Activated naive CD4-positive, alpha-beta T cell treated with anti-CD3 and anti-CD28 coated beads, Interleukin-2, amount 10 ng/mL, durations not matched to agents 7 days and 5 days (primary cell): Measurements from ENCODE around the gene ZNF580.

Source experiments
- CTCF ChIA-PET: fragments of 350-600 bp; sonication (Branson Sonifier 250); formaldehyde crosslinking; loops from one replicate; lab custom pipeline; 2021; ENCODE audit warnings: antibody characterized with exemption; lab: Charles Lee
- DNase-seq: peaks from one replicate; pipeline ENCODE4 v3.0.0-alpha.2; 2020
- H3K27ac Mint-ChIP-seq: one replicate; pipeline ENCODE4 v1.8.0; 2021; ENCODE audit warnings: mild to moderate bottlenecking, moderate library complexity, mixed read lengths
- H3K27me3 Mint-ChIP-seq: one replicate; pipeline ENCODE4 v1.8.0; 2021; ENCODE audit warnings: mild to moderate bottlenecking, mixed read lengths
- H3K36me3 Mint-ChIP-seq: one replicate; pipeline ENCODE4 v1.8.0; 2021; ENCODE audit warnings: mixed read lengths
- H3K4me1 Mint-ChIP-seq: one replicate; pipeline ENCODE4 v1.8.0; 2021; ENCODE audit warnings: mixed read lengths
- H3K4me3 Mint-ChIP-seq: one replicate; pipeline ENCODE4 v1.8.0; 2021; ENCODE audit warnings: mild to moderate bottlenecking, moderate library complexity, mixed read lengths
- H3K9me3 Mint-ChIP-seq: one replicate; pipeline ENCODE4 v1.8.0; 2021; ENCODE audit warnings: mixed read lengths

The ZNF580 gene

GRCh38 chr19:55673465-55673864, 32.7 kb downstream of the ZNF580 start:
- no peak for DNase-seq
- peak overlapping the region; percentile 40 for H3K4me3 Mint-ChIP-seq
- H3K4me1 Mint-ChIP-seq = peaks cover 46% of the 10 kb centered on the region
- peaks cover 47% of the 10 kb centered on the region for H3K36me3 Mint-ChIP-seq
- peak overlapping the region; percentile 81 for H3K27ac Mint-ChIP-seq
- no peaks in the 10 kb centered on the region for H3K27me3 Mint-ChIP-seq
- no peaks in the 10 kb centered on the region for H3K9me3 Mint-ChIP-seq
- CTCF ChIA-PET = interaction anchor here (1.1 kb wide), 1 partner anchor 40 kb away, joined by 4 read pairs; no protein-coding TSS in a partner anchor

- CTCF ChIA-PET = interaction anchor here (1.1 kb wide), 1 partner anchor 41 kb away, joined by 4 read pairs; no protein-coding TSS in a partner anchor
- Mint-ChIP-seq H3K27me3 (no peaks in the 10 kb centered on the region), H3K27ac (peak overlapping the region; percentile 81), H3K4me1 (peaks cover 48% of the 10 kb centered on the region), H3K36me3 (peaks cover 50% of the 10 kb centered on the region), H3K9me3 (no peaks in the 10 kb centered on the region), H3K4me3 (peak overlapping the region; percentile 40)
- no peak for DNase-seq
These were observed 33.1 kb downstream of the ZNF580 start for GRCh38 chr19:55673889-55674288.

GRCh38 chr19:55674459-55674840, 33.6 kb downstream of the ZNF580 start:
- Mint-ChIP-seq H3K9me3 (no peaks in the 10 kb centered on the region), H3K4me1 (peaks cover 50% of the 10 kb centered on the region), H3K27ac (peak overlapping the region; percentile 83), H3K36me3 (peaks cover 50% of the 10 kb centered on the region), H3K4me3 (peak overlapping the region; percentile 44), H3K27me3 (no peaks in the 10 kb centered on the region)
- CTCF ChIA-PET = no interaction called here
- DNase-seq = no peak

GRCh38 chr19:55674841-55675660, 34.2 kb downstream of the ZNF580 start, which contains the start of gene EPN1:
Gene EPN1, plus strand, starts transcription at chr19:55675226. Its CDS starts 3,402 bp downstream, at chr19:55678628.
- peak; percentile 99 for DNase-seq
- Mint-ChIP-seq H3K4me1 (peaks cover 54% of the 10 kb centered on the region), H3K27me3 (no peaks in the 10 kb centered on the region), H3K36me3 (peaks cover 53% of the 10 kb centered on the region), H3K4me3 (peak within 1 kb of the TSS; percentile 92), H3K27ac (peak within 1 kb of the TSS; percentile 91), H3K9me3 (no peaks in the 10 kb centered on the region)
- CTCF ChIA-PET = interaction anchor here (1.5 kb wide), 1 partner anchor 20 kb away, joined by 3 read pairs; the partner anchor contains the start of gene U2AF2

- DNase-seq = no peak
- Mint-ChIP-seq H3K36me3 (peaks cover 48% of the 10 kb centered on the region), H3K27ac (peak overlapping the region; percentile 91), H3K9me3 (no peaks in the 10 kb centered on the region), H3K4me3 (peak overlapping the region; percentile 92), H3K4me1 (peaks cover 50% of the 10 kb centered on the region), H3K27me3 (no peaks in the 10 kb centered on the region)
- CTCF ChIA-PET = interaction anchor here (1.2 to 1.5 kb wide), 2 partner anchors 11 to 21 kb away, joined by 3 read pairs; partner anchors contain the start of gene U2AF2
These were observed 35.0 kb downstream of the ZNF580 start for GRCh38 chr19:55675661-55676354.

GRCh38 chr19:55676383-55676782, 35.6 kb downstream of the ZNF580 start:
- CTCF ChIA-PET = interaction anchor here (1.2 to 1.5 kb wide), 2 partner anchors 12 to 22 kb away, joined by 3 read pairs; partner anchors contain the start of gene U2AF2
- DNase-seq = no peak
- H3K27me3 Mint-ChIP-seq = no peaks in the 10 kb centered on the region
- peak overlapping the region; percentile 92 for H3K4me3 Mint-ChIP-seq
- H3K4me1 Mint-ChIP-seq = peaks cover 46% of the 10 kb centered on the region
- peaks cover 43% of the 10 kb centered on the region for H3K36me3 Mint-ChIP-seq
- no peaks in the 10 kb centered on the region for H3K9me3 Mint-ChIP-seq
- peak overlapping the region; percentile 42 for H3K27ac Mint-ChIP-seq

- peaks cover 41% of the 10 kb centered on the region for H3K36me3 Mint-ChIP-seq
- CTCF ChIA-PET = interaction anchor here (1.2 to 1.5 kb wide), 2 partner anchors 13 to 22 kb away, joined by 3 read pairs; partner anchors contain the start of gene U2AF2
- DNase-seq = no peak
- no peaks in the 10 kb centered on the region for H3K9me3 Mint-ChIP-seq
- H3K4me3 Mint-ChIP-seq = peak overlapping the region; percentile 92
- peaks cover 46% of the 10 kb centered on the region for H3K4me1 Mint-ChIP-seq
- H3K27me3 Mint-ChIP-seq = no peaks in the 10 kb centered on the region
- H3K27ac Mint-ChIP-seq = peak overlapping the region; percentile 42
These were observed 36.2 kb downstream of the ZNF580 start for GRCh38 chr19:55676889-55677505.

GRCh38 chr19:55677572-55678028, 36.8 kb downstream of the ZNF580 start:
- Mint-ChIP-seq H3K36me3 (peaks cover 38% of the 10 kb centered on the region), H3K9me3 (no peaks in the 10 kb centered on the region), H3K27me3 (no peaks in the 10 kb centered on the region), H3K4me1 (peaks cover 46% of the 10 kb centered on the region), H3K27ac (no peak overlapping the region), H3K4me3 (no peak overlapping the region)
- no peak for DNase-seq
- CTCF ChIA-PET = no interaction called here

GRCh38 chr19:55678121-55678671, 37.4 kb downstream of the ZNF580 start:
- Mint-ChIP-seq H3K9me3 (no peaks in the 10 kb centered on the region), H3K4me1 (peaks cover 46% of the 10 kb centered on the region), H3K27me3 (no peaks in the 10 kb centered on the region), H3K36me3 (peaks cover 37% of the 10 kb centered on the region), H3K27ac (no peak overlapping the region), H3K4me3 (no peak overlapping the region)
- no peak for DNase-seq
- CTCF ChIA-PET = no interaction called here

- Mint-ChIP-seq H3K4me1 (peaks cover 35% of the 10 kb centered on the region), H3K4me3 (no peak overlapping the region), H3K27me3 (no peaks in the 10 kb centered on the region), H3K27ac (no peak overlapping the region), H3K36me3 (peaks cover 31% of the 10 kb centered on the region), H3K9me3 (no peaks in the 10 kb centered on the region)
- CTCF ChIA-PET = no interaction called here
- DNase-seq = no peak
These were observed 38.8 kb downstream of the ZNF580 start for GRCh38 chr19:55679343-55680257.

GRCh38 chr19:55680339-55681130, 39.7 kb downstream of the ZNF580 start:
- no peak overlapping the region for H3K4me3 Mint-ChIP-seq
- peaks cover 33% of the 10 kb centered on the region for H3K4me1 Mint-ChIP-seq
- no peaks in the 10 kb centered on the region for H3K27me3 Mint-ChIP-seq
- no peaks in the 10 kb centered on the region for H3K9me3 Mint-ChIP-seq
- DNase-seq = no peak
- CTCF ChIA-PET = no interaction called here
- peaks cover 32% of the 10 kb centered on the region for H3K36me3 Mint-ChIP-seq
- H3K27ac Mint-ChIP-seq = no peak overlapping the region
